Ishikawa (cell line): ENCODE results near the gene SH3D21.

ENCODE experiments used
- CEBPB ChIP-seq: IDR thresholded peaks from 2 replicates; pipeline ENCODE4 v1.6.1; 2012
- CREB1 ChIP-seq: IDR thresholded peaks from 2 replicates; pipeline ENCODE4 v1.6.1; 2012; ENCODE audit warnings: low read depth
- EGR1 ChIP-seq: IDR thresholded peaks from 2 replicates; pipeline ENCODE4 v1.6.1; 2012
- EP300 ChIP-seq: IDR thresholded peaks from 2 replicates; pipeline ENCODE4 v1.6.1; 2012; ENCODE audit warnings: borderline replicate concordance
- FOXM1 ChIP-seq: IDR thresholded peaks from 2 replicates; pipeline ENCODE4 v1.6.1; 2012; ENCODE audit warnings: low read depth, borderline replicate concordance
- NFIC ChIP-seq: IDR thresholded peaks from 2 replicates; pipeline ENCODE4 v1.6.1; 2012
- RAD21 ChIP-seq: IDR thresholded peaks from 2 replicates; pipeline ENCODE4 v1.6.1; 2012; ENCODE audit warnings: low read depth
- REST ChIP-seq: IDR thresholded peaks from 2 replicates; pipeline ENCODE4 v1.6.1; 2012; ENCODE audit warnings: low read depth, mild to moderate bottlenecking
- TAF1 ChIP-seq: IDR thresholded peaks from 2 replicates; pipeline ENCODE4 v1.6.1; 2012; ENCODE audit warnings: low read depth, mild to moderate bottlenecking
- TCF12 ChIP-seq: IDR thresholded peaks from 2 replicates; pipeline ENCODE4 v1.6.1; 2012; ENCODE audit warnings: low read depth
- TEAD4 ChIP-seq: IDR thresholded peaks from 2 replicates; pipeline ENCODE4 v1.6.1; 2012
- USF1 ChIP-seq: IDR thresholded peaks from 2 replicates; pipeline ENCODE4 v1.6.1; 2012
- YY1 ChIP-seq: IDR thresholded peaks from 2 replicates; pipeline ENCODE4 v1.6.1; 2012; ENCODE audit warnings: low read depth
- ZBTB7A ChIP-seq: IDR thresholded peaks from 2 replicates; pipeline ENCODE4 v1.6.1; 2012; ENCODE audit warnings: low read depth
- TF ChIP-seq, protein P1 (sequence below): IDR thresholded peaks from 2 replicates; pipeline ENCODE4 v1.6.1; 2012

Gene SH3D21

GRCh38 chr1:36352125-36352909, 46.1 kb downstream of the SH3D21 start:
- TF ChIP-seq FOXM1 (no peak), NFIC (no peak), USF1 (no peak)

- no peak for TF ChIP-seq CEBPB
- TF ChIP-seq TAF1 = no peak
- no peak for TF ChIP-seq FOXM1
- no peak for TF ChIP-seq ZBTB7A
- TF ChIP-seq, protein P1, sequence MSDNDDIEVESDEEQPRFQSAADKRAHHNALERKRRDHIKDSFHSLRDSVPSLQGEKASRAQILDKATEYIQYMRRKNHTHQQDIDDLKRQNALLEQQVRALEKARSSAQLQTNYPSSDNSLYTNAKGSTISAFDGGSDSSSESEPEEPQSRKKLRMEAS = no peak
- no peak for TF ChIP-seq YY1
- TF ChIP-seq EP300 = no peak
- no peak for TF ChIP-seq TEAD4
Measured at GRCh38 chr1:36352910-36353878, 47.0 kb downstream of the SH3D21 start.

DNA sequence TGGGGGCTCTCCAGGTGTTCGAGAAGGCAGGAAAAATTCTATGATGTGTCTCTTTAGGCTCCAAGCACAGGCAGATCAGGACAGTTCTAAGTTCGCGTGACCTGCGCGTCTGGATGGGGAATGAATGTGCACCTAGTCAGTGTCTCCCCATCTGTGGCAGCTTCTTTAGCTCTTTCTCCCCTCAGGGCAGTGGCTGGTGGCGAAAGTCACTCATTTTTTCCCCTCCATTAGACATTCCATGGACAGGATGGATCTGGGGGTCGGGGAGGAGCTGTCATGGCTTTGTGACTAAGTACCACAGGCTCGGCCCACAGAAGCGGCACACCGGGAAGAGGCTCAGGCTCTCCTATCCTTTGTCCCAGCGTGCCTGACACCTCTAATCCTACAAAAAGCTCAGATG, 48.3 kb downstream of the SH3D21 start:
- no peak for TF ChIP-seq USF1
- TF ChIP-seq YY1 = no peak
- no peak for TF ChIP-seq FOXM1
- no peak for TF ChIP-seq TCF12
- no peak for TF ChIP-seq RAD21
- no peak for TF ChIP-seq CEBPB

- TF ChIP-seq REST = no peak
- no peak for TF ChIP-seq ZBTB7A
- TF ChIP-seq TEAD4 = no peak
- TF ChIP-seq USF1 = no peak
- TF ChIP-seq RAD21 = no peak
- TF ChIP-seq CREB1 = no peak
- no peak for TF ChIP-seq FOXM1
- TF ChIP-seq NFIC = no peak
- TF ChIP-seq TAF1 = no peak
- TF ChIP-seq CEBPB = no peak
- no peak for TF ChIP-seq EGR1
- TF ChIP-seq YY1 = no peak
- TF ChIP-seq EP300 = no peak
- TF ChIP-seq, protein P1 = no peak
- no peak for TF ChIP-seq TCF12
Measured at GRCh38 chr1:36355811-36356210, 49.6 kb downstream of the SH3D21 start.

- TF ChIP-seq, protein P1 = no peak
- TF ChIP-seq FOXM1 (no peak), RAD21 (no peak), ZBTB7A (no peak), NFIC (no peak), REST (no peak), TCF12 (no peak), CEBPB (no peak), YY1 (no peak), USF1 (no peak)
Measured at GRCh38 chr1:36358514-36359084, 52.4 kb downstream of the SH3D21 start.
